ENCODE data around the gene HIRA.

DNA sequence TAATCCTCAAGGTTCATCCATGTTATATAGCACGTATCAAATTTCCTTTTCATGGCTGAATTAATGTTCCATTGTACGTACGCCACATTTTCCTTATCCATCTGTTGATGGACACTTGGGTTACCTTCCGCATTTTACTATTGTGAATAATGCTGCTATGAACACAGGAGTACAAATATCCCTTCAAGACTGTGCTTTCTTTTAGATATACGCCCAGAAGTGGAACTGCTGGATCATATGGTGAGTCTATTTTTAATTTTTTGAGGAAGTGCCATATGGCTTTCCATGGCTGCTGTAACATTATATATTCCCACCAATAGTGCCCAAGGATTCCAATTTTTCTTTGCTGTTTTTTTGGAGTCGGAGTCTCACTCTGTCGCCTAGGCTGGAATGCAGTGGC, 6.8 kb upstream of the HIRA start:
- TF ChIP-seq, protein P1, sequence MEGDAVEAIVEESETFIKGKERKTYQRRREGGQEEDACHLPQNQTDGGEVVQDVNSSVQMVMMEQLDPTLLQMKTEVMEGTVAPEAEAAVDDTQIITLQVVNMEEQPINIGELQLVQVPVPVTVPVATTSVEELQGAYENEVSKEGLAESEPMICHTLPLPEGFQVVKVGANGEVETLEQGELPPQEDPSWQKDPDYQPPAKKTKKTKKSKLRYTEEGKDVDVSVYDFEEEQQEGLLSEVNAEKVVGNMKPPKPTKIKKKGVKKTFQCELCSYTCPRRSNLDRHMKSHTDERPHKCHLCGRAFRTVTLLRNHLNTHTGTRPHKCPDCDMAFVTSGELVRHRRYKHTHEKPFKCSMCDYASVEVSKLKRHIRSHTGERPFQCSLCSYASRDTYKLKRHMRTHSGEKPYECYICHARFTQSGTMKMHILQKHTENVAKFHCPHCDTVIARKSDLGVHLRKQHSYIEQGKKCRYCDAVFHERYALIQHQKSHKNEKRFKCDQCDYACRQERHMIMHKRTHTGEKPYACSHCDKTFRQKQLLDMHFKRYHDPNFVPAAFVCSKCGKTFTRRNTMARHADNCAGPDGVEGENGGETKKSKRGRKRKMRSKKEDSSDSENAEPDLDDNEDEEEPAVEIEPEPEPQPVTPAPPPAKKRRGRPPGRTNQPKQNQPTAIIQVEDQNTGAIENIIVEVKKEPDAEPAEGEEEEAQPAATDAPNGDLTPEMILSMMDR (IDR thresholded peaks at IDR 0.05), result no peak
- TF ChIP-seq EP300 (IDR thresholded peaks at IDR 0.05), result no peak
